GM12872 (cell line): ENCODE measurements around the gene GLB1L2.

Experiments used
- CTCF ChIP-seq: IDR thresholded peaks from 3 replicates; pipeline ENCODE4 v1.5.1; 2011; ENCODE audit warnings: low read depth, mild to moderate bottlenecking, low read length, moderate library complexity; ENCODE audit not compliant: insufficient read depth

GLB1L2 gene

GRCh38 chr11:134406264-134407185 lies 74.7 kb downstream of the GLB1L2 start:
- TF ChIP-seq CTCF: no peak

GRCh38 chr11:134407321-134407828 lies 75.6 kb downstream of the GLB1L2 start:
- no peak for TF ChIP-seq CTCF

- no peak for TF ChIP-seq CTCF
These were observed 76.1 kb downstream of the GLB1L2 start for GRCh38 chr11:134407923-134408322.

- no peak for TF ChIP-seq CTCF
These were observed 78.0 kb downstream of the GLB1L2 start for GRCh38 chr11:134409552-134410429.

GRCh38 chr11:134410766-134411165 lies 79.0 kb downstream of the GLB1L2 start:
- TF ChIP-seq CTCF: no peak

- no peak for TF ChIP-seq CTCF
These were observed 80.6 kb downstream of the GLB1L2 start, which contains the start of gene B3GAT1 for GRCh38 chr11:134412203-134413042. Gene B3GAT1 (minus strand): TSS chr11:134412242. CDS start chr11:134387659, 24,583 bp downstream.
